ENCODE measurements around the gene ERC1. TPM values are rescaled to one million over a fixed set of nuclear protein-coding genes. Genes with fewer than 3 reads are reported as not detected.

ERC1 gene
- total and polyA plus RNA-seq, 2 donors (not counting 3 experiments of a cell fraction or from before 2014, with no cell fraction given): 11.7 to 66.1 TPM

DNA sequence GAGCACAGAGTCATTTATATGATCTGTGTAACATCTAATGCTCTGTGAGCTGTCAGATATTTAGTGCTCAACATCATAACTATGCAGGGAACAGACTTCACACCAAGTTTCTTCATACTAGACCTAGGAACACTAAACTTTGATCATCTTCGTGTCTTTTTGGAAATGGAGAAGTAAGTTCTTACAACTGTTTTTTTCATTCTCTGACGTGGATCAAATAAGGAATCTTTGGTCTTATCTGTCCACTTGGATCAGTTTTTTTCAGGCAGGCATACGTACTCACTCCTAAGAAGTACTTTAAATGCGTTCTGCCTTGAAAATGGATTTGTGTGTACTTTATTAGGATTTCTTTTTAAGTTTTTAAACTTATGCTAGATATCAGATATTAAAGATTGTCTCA, 412.4 kb downstream of the ERC1 start:
- Histone ChIP-seq H3K4me2 (ENCODE audit: insufficient read depth, low read length) (no peak overlapping the region), H4K20me1 (replicated peaks; ENCODE audit: control insufficient read depth, extremely low read depth, insufficient read depth, low read length) (no peaks in the 10 kb centered on the region), H3K36me3 (ENCODE audit: control insufficient read depth in 2 of 2, extremely low read depth in 1 of 2, insufficient read depth in 2 of 2, low read length in 2 of 2) (no peaks in the 10 kb centered on the region), H3K27ac (ENCODE audit: insufficient read depth, low read depth, low read length) (no peak overlapping the region), H3K4me3 (replicated peaks in 1 of 3; ENCODE audit: insufficient read depth in 1 of 3, low read depth in 1 of 3, low read length in 3 of 3) (no peak overlapping the region), H3K9me3 (replicated peaks; ENCODE audit: control insufficient read depth, insufficient read depth, low read length) (no peaks in the 10 kb centered on the region), H3K79me2 (ENCODE audit: control insufficient read depth, insufficient read depth, low read length) (no peaks in the 10 kb centered on the region), H3K4me1 (ENCODE audit: control insufficient read depth, extremely low read depth, insufficient read depth, low read length) (no peaks in the 10 kb centered on the region), H3K9ac (replicated peaks; ENCODE audit: extremely low read depth, insufficient read depth, low read length) (no peak overlapping the region), H2AFZ (ENCODE audit: low read depth, low read length) (no peak overlapping the region), H3K9me1 (replicated peaks; ENCODE audit: control insufficient read depth, extremely low read depth, insufficient read depth, low read length) (no peaks in the 10 kb centered on the region), H3K27me3 (ENCODE audit: control insufficient read depth in 2 of 2, insufficient read depth in 2 of 2, low read length in 2 of 2) (no peaks in the 10 kb centered on the region)
- BruUV-seq (replicated peaks): no TSS peak
- no peak for DNase-seq (ENCODE audit: low read depth, low spot score)
- dilution Hi-C loops (cut with MboI; ENCODE audit: extremely low pct_ligation_motif_present, low sequenced_read_pairs) (no loop called here), intact Hi-C loops (cut with micrococcal nuclease) (no loop called here)
- TF ChIP-seq JUN (IDR thresholded peaks at IDR 0.05; ENCODE audit: borderline replicate concordance, insufficient read depth, insufficient read length, low read depth) (no peak), FOS (IDR thresholded peaks at IDR 0.05; ENCODE audit: borderline replicate concordance, insufficient read depth, low read length) (no peak), MYC (IDR thresholded peaks at IDR 0.05; ENCODE audit: low read depth, low read length) (no peak), POLR2A (IDR thresholded peaks at IDR 0.05; ENCODE audit: low read depth, low read length) (no peak), MAX (IDR thresholded peaks at IDR 0.05; ENCODE audit: insufficient read depth, insufficient read length) (no peak)
- CTCF ChIA-PET: interaction anchor here (1.3 to 1.4 kb wide), 2 partner anchors 15 to 285 kb away, joined by 3 read pairs; no protein-coding TSS in a partner anchor
- FAIRE-seq: no peak
- POLR2A ChIA-PET: no interaction called here

GRCh38 chr12:1405619-1406018, 414.6 kb downstream of the ERC1 start:
- H3K27ac ChIP-seq (ENCODE audit: insufficient read depth, low read depth, low read length): no peak overlapping the region
- no peak overlapping the region for H2AFZ ChIP-seq (ENCODE audit: low read depth, low read length)
- H3K9ac ChIP-seq (replicated peaks; ENCODE audit: extremely low read depth, insufficient read depth, low read length): no peak overlapping the region
- no peak overlapping the region for H3K4me2 ChIP-seq (ENCODE audit: insufficient read depth, low read length)
- no peak for TF ChIP-seq MYC (IDR thresholded peaks at IDR 0.05; ENCODE audit: low read depth, low read length)
- no peak for TF ChIP-seq GATA2 (IDR thresholded peaks at IDR 0.05; ENCODE audit: insufficient read depth, insufficient read length, low read depth, low read length)
- no peak for TF ChIP-seq JUN (IDR thresholded peaks at IDR 0.05; ENCODE audit: borderline replicate concordance, insufficient read depth, insufficient read length, low read depth)
- no peak for TF ChIP-seq MAX (IDR thresholded peaks at IDR 0.05; ENCODE audit: insufficient read depth, insufficient read length)
- no peak for TF ChIP-seq EZH2 (IDR thresholded peaks at IDR 0.05; ENCODE audit: borderline replicate concordance, low read depth, low read length, severe bottlenecking)
- TF ChIP-seq POLR2A (IDR thresholded peaks at IDR 0.05; ENCODE audit: low read depth, low read length): no peak
- no peak for TF ChIP-seq FOS (IDR thresholded peaks at IDR 0.05; ENCODE audit: borderline replicate concordance, insufficient read depth, low read length)
- no peak for TF ChIP-seq POLR2AphosphoS5 (IDR thresholded peaks at IDR 0.05; ENCODE audit: insufficient read depth, low read depth, low read length)
- TF ChIP-seq, protein P1, sequence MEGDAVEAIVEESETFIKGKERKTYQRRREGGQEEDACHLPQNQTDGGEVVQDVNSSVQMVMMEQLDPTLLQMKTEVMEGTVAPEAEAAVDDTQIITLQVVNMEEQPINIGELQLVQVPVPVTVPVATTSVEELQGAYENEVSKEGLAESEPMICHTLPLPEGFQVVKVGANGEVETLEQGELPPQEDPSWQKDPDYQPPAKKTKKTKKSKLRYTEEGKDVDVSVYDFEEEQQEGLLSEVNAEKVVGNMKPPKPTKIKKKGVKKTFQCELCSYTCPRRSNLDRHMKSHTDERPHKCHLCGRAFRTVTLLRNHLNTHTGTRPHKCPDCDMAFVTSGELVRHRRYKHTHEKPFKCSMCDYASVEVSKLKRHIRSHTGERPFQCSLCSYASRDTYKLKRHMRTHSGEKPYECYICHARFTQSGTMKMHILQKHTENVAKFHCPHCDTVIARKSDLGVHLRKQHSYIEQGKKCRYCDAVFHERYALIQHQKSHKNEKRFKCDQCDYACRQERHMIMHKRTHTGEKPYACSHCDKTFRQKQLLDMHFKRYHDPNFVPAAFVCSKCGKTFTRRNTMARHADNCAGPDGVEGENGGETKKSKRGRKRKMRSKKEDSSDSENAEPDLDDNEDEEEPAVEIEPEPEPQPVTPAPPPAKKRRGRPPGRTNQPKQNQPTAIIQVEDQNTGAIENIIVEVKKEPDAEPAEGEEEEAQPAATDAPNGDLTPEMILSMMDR (IDR thresholded peaks at IDR 0.05; ENCODE audit: extremely low read depth in 1 of 2, insufficient read depth in 1 of 2, low read depth in 1 of 2, low read length in 2 of 2): no peak
- no peaks in the 10 kb centered on the region for H4K20me1 ChIP-seq (replicated peaks; ENCODE audit: control insufficient read depth, extremely low read depth, insufficient read depth, low read length)
- ChIA-PET CTCF (interaction anchor here (1.2 kb wide), 1 partner anchor 288 kb away, joined by 3 read pairs; no protein-coding TSS in a partner anchor), POLR2A (no interaction called here)
- H3K4me1 ChIP-seq (ENCODE audit: control insufficient read depth, extremely low read depth, insufficient read depth, low read length): no peaks in the 10 kb centered on the region
- DNase-seq (ENCODE audit: low read depth, low spot score) (no peak), FAIRE-seq (no peak)
- no peaks in the 10 kb centered on the region for H3K27me3 ChIP-seq (ENCODE audit: control insufficient read depth in 2 of 2, insufficient read depth in 2 of 2, low read length in 2 of 2)
- no peaks in the 10 kb centered on the region for H3K9me3 ChIP-seq (replicated peaks; ENCODE audit: control insufficient read depth, insufficient read depth, low read length)
- no peaks in the 10 kb centered on the region for H3K9me1 ChIP-seq (replicated peaks; ENCODE audit: control insufficient read depth, extremely low read depth, insufficient read depth, low read length)
- intact Hi-C loops (cut with micrococcal nuclease) (no loop called here), dilution Hi-C loops (cut with MboI; ENCODE audit: extremely low pct_ligation_motif_present, low sequenced_read_pairs) (no loop called here)
- no peaks in the 10 kb centered on the region for H3K36me3 ChIP-seq (ENCODE audit: control insufficient read depth in 2 of 2, extremely low read depth in 1 of 2, insufficient read depth in 2 of 2, low read length in 2 of 2)
- no peak overlapping the region for H3K4me3 ChIP-seq (replicated peaks in 1 of 3; ENCODE audit: insufficient read depth in 1 of 3, low read depth in 1 of 3, low read length in 3 of 3)
- no TSS peak for BruUV-seq (replicated peaks)
- H3K79me2 ChIP-seq (ENCODE audit: control insufficient read depth, insufficient read depth, low read length): no peaks in the 10 kb centered on the region
